Caco-2 (cell line): Measurements from ENCODE around the gene LITAF. TPM values are rescaled to one million over a fixed set of nuclear protein-coding genes. Genes with fewer than 3 reads are reported as not detected.
"Not testable (repeated sequence)": the region's sequence is repeated elsewhere in the genome, so short reads cannot be mapped to it uniquely, and the experiment has no call there.

Experiments used
- BruUV-seq: library from RNA; stranded (reverse); fragments of 400-500 nt; replicated peaks from 2 replicates; lab custom pipeline; 2021; lab: Mats Ljungman, UMichigan
- CTCF ChIA-PET: fragments of 300-600 bp; sonication (Branson Sonifier 250); formaldehyde crosslinking; loops from one replicate; lab custom pipeline; 2022; ENCODE audit warnings: antibody characterized with exemption; lab: Charles Lee
- POLR2A ChIA-PET: fragments of 300-600 bp; sonication (Branson Sonifier 250); formaldehyde crosslinking; loops from one replicate; lab custom pipeline; 2022; ENCODE audit warnings: antibody characterized with exemption; lab: Charles Lee
- DNase-seq, 2 experiments: peaks; one replicate each; pipeline versions ENCODE4 v3.0.0 to v3.0.0-alpha.2; 2020 to 2022
- H3K27me3 ChIP-seq: replicated peaks from 2 replicates; pipeline ENCODE4 v1.6.0; 2011; ENCODE audit warnings: low read length; ENCODE audit not compliant: control insufficient read depth, insufficient read depth
- H3K36me3 ChIP-seq: 2 replicates; pipeline ENCODE4 v1.5.1; 2011; ENCODE audit warnings: low read length; ENCODE audit not compliant: control insufficient read depth, insufficient read depth
- H3K4me1 ChIP-seq: fragments of 250-450 bp; sonication (Bioruptor Pico); 2 replicates; pipeline ENCODE4 v1.5.1; 2020; ENCODE audit warnings: mild to moderate bottlenecking
- H3K4me3 ChIP-seq: 2 replicates; pipeline ENCODE4 v1.5.1; 2011; ENCODE audit warnings: low read depth, mild to moderate bottlenecking, control low read depth, low read length
- H3K9me3 ChIP-seq: fragments of 250-450 bp; sonication (Bioruptor Pico); 2 replicates; pipeline ENCODE4 v1.5.1; 2020; ENCODE audit warnings: mild to moderate bottlenecking, moderate library complexity
- H3K27ac Mint-ChIP-seq: one replicate; pipeline ENCODE4 v1.8.0; 2022; ENCODE audit warnings: mixed read lengths; ENCODE audit not compliant: unreplicated experiment
- H3K27me3 Mint-ChIP-seq: one replicate; pipeline ENCODE4 v1.8.0; 2022; ENCODE audit warnings: mixed read lengths; ENCODE audit not compliant: insufficient read depth, unreplicated experiment
- H3K36me3 Mint-ChIP-seq: one replicate; pipeline ENCODE4 v1.8.0; 2022; ENCODE audit warnings: mild to moderate bottlenecking, mixed read lengths; ENCODE audit not compliant: insufficient read depth, unreplicated experiment
- H3K4me1 Mint-ChIP-seq: one replicate; pipeline ENCODE4 v1.8.0; 2022; ENCODE audit warnings: low read depth, mixed read lengths; ENCODE audit not compliant: unreplicated experiment
- H3K4me3 Mint-ChIP-seq: one replicate; pipeline ENCODE4 v1.8.0; 2022; ENCODE audit warnings: mild to moderate bottlenecking, moderate library complexity, mixed read lengths; ENCODE audit not compliant: unreplicated experiment
- H3K9me3 Mint-ChIP-seq: one replicate; pipeline ENCODE4 v1.8.0; 2022; ENCODE audit warnings: mixed read lengths; ENCODE audit not compliant: unreplicated experiment
- CTCF ChIP-seq, 2 experiments: fragments of 200-600 bp in 1 of 2; IDR thresholded peaks; 1 replicate in 1 of 2; 2 replicates in 1 of 2; pipeline versions ENCODE4 v1.5.1 to v1.8.0; 2011 to 2022; ENCODE audit warnings: antibody characterized with exemption in 1 of 2, control low read depth in 1 of 2, inconsistent platforms in 1 of 2, low read depth in 1 of 2, low read length in 1 of 2, mild to moderate bottlenecking in 1 of 2, moderate library complexity in 1 of 2; ENCODE audit not compliant: insufficient read depth in 1 of 2, severe bottlenecking in 1 of 2, unreplicated experiment in 1 of 2
- intact Hi-C: fragments of 100-400 bp; cut with micrococcal nuclease; formaldehyde crosslinking; loops from one replicate; pipeline ENCODE4 v1.10.0; 2022; ENCODE audit not compliant: unreplicated experiment
- total RNA-seq: library from RNA; stranded (reverse); gene quantifications from 2 replicates; pipeline ENCODE4 v1.2.3, GENCODE V29; 2022

LITAF gene
- total RNA-seq, 1 experiment from 2014 or later = 60.9 TPM

GRCh38 chr16:11561856-11562255, 24.9 kb downstream of the LITAF start:
- intact Hi-C loops = no loop called here
- Mint-ChIP-seq H3K9me3 (peaks cover 5% of the 10 kb centered on the region), H3K27me3 (no peaks in the 10 kb centered on the region), H3K36me3 (peaks cover 11% of the 10 kb centered on the region), H3K27ac (peak overlapping the region; percentile 57), H3K4me3 (no peak overlapping the region), H3K4me1 (no peaks in the 10 kb centered on the region)
- Histone ChIP-seq H3K4me3 (no peak overlapping the region), H3K36me3 (no peaks in the 10 kb centered on the region), H3K27me3 (no peaks in the 10 kb centered on the region), H3K4me1 (0 out of 2 replicates have a peak, but pooled peaks cover 4% of the 10 kb centered on the region), H3K9me3 (no peaks in the 10 kb centered on the region)
- POLR2A ChIA-PET = no interaction called here
- no TSS peak for BruUV-seq
- no peak for DNase-seq
- TF ChIP-seq CTCF (IDR thresholded peaks at IDR 0.05; ENCODE audit: insufficient read depth in 1 of 2, low read depth in 1 of 2, low read length in 1 of 2, severe bottlenecking in 1 of 2, unreplicated experiment in 1 of 2) = no peak
- CTCF ChIA-PET = no interaction called here

- 0 out of 2 replicates have a peak, but pooled peaks cover 4% of the 10 kb centered on the region for H3K4me1 ChIP-seq
- no peaks in the 10 kb centered on the region for H3K4me1 Mint-ChIP-seq
Measured at GRCh38 chr16:11561454-11561805, 25.3 kb downstream of the LITAF start.

GRCh38 chr16:11560701-11561453, 25.8 kb downstream of the LITAF start:
- Mint-ChIP-seq H3K27me3 (no peaks in the 10 kb centered on the region), H3K27ac (peak overlapping the region; percentile 57), H3K9me3 (peaks cover 9% of the 10 kb centered on the region), H3K36me3 (peaks cover 13% of the 10 kb centered on the region), H3K4me1 (no peaks in the 10 kb centered on the region), H3K4me3 (no peak overlapping the region)
- ChIA-PET CTCF (no interaction called here), POLR2A (no interaction called here)
- Histone ChIP-seq H3K4me1 (0 out of 2 replicates have a peak, but pooled peaks cover 4% of the 10 kb centered on the region), H3K4me3 (no peak overlapping the region), H3K36me3 (no peaks in the 10 kb centered on the region; the same call in 1 of the 2 replicates), H3K9me3 (peaks cover 8% of the 10 kb centered on the region), H3K27me3 (no peaks in the 10 kb centered on the region)
- no TSS peak for BruUV-seq
- no peak for TF ChIP-seq CTCF (IDR thresholded peaks at IDR 0.05; ENCODE audit: insufficient read depth in 1 of 2, low read depth in 1 of 2, low read length in 1 of 2, severe bottlenecking in 1 of 2, unreplicated experiment in 1 of 2)
- intact Hi-C loops = no loop called here
- no peak for DNase-seq

More at GRCh38 chr16:11561454-11561805, 25.3 kb downstream of the LITAF start:
- DNase-seq = no peak
- ChIA-PET CTCF (no interaction called here), POLR2A (no interaction called here)
- Mint-ChIP-seq H3K9me3 (peaks cover 9% of the 10 kb centered on the region), H3K27ac (peak overlapping the region; percentile 57), H3K27me3 (no peaks in the 10 kb centered on the region), H3K36me3 (peaks cover 11% of the 10 kb centered on the region), H3K4me3 (no peak overlapping the region)
- intact Hi-C loops = no loop called here
- no peak for TF ChIP-seq CTCF (IDR thresholded peaks at IDR 0.05; ENCODE audit: insufficient read depth in 1 of 2, low read depth in 1 of 2, low read length in 1 of 2, severe bottlenecking in 1 of 2, unreplicated experiment in 1 of 2)
- H3K27me3 ChIP-seq = no peaks in the 10 kb centered on the region
- H3K36me3 ChIP-seq = no peaks in the 10 kb centered on the region; the same call in 1 of the 2 replicates
- peaks cover 2% of the 10 kb centered on the region; the same call in 1 of the 2 replicates for H3K9me3 ChIP-seq
- BruUV-seq = no TSS peak
- H3K4me3 ChIP-seq = no peak overlapping the region

- H3K4me3 Mint-ChIP-seq, H3K4me1 Mint-ChIP-seq, DNase-seq, H3K9me3 Mint-ChIP-seq, H3K9me3 ChIP-seq, H3K27me3 ChIP-seq, intact Hi-C loops, H3K4me3 ChIP-seq, H3K27me3 Mint-ChIP-seq, H3K4me1 ChIP-seq, H3K36me3 ChIP-seq, BruUV-seq, H3K27ac Mint-ChIP-seq, POLR2A ChIA-PET, CTCF ChIA-PET: not testable (repeated sequence)
- H3K36me3 Mint-ChIP-seq = peaks cover 17% of the 10 kb centered on the region
Measured at GRCh38 chr16:11558308-11558823, 28.4 kb downstream of the LITAF start.
